NK-92 (cell line): Measurements from ENCODE around the gene LUZP1.

Source experiments
- DNase-seq: peaks from one replicate; lab custom pipeline; 2025; ENCODE audit not compliant: unreplicated experiment; lab: John Stamatoyannopoulos, UW

LUZP1 gene

GRCh38 chr1:23091545-23091944, 77.1 kb downstream of the LUZP1 start:
- DNase-seq: no peak

- DNase-seq: no peak
Measured at GRCh38 chr1:23090056-23090455, 78.6 kb downstream of the LUZP1 start.

- DNase-seq: no peak
Measured at GRCh38 chr1:23088027-23088426, 80.6 kb downstream of the LUZP1 start.

GRCh38 chr1:23085696-23086095, 83.0 kb downstream of the LUZP1 start:
- no peak for DNase-seq

- no peak for DNase-seq
Measured at GRCh38 chr1:23084880-23085279, 83.8 kb downstream of the LUZP1 start.

GRCh38 chr1:23083714-23084480, 84.8 kb downstream of the LUZP1 start:
- no peak for DNase-seq

- DNase-seq: no peak
Measured at GRCh38 chr1:23081376-23081775, 87.3 kb downstream of the LUZP1 start.

GRCh38 chr1:23080885-23081284, 87.8 kb downstream of the LUZP1 start:
- DNase-seq: no peak

GRCh38 chr1:23079025-23079424, 89.6 kb downstream of the LUZP1 start:
- DNase-seq: no peak

- no peak for DNase-seq
Measured at GRCh38 chr1:23074012-23074411, 94.6 kb downstream of the LUZP1 start.

- no peak for DNase-seq
Measured at GRCh38 chr1:23069675-23070074, 99.0 kb downstream of the LUZP1 start.

GRCh38 chr1:23069149-23069548, 99.5 kb downstream of the LUZP1 start:
- no peak for DNase-seq

- no peak for DNase-seq
Measured at GRCh38 chr1:23066075-23066474, 102.6 kb downstream of the LUZP1 start.

GRCh38 chr1:23065385-23065784, 103.3 kb downstream of the LUZP1 start:
- no peak for DNase-seq

- no peak for DNase-seq
Measured at GRCh38 chr1:23062271-23062670, 106.4 kb downstream of the LUZP1 start.

- no peak for DNase-seq
Measured at GRCh38 chr1:23057301-23057700, 111.4 kb downstream of the LUZP1 start.

GRCh38 chr1:23051290-23051909, 117.3 kb downstream of the LUZP1 start:
- no peak for DNase-seq

- no peak for DNase-seq
Measured at GRCh38 chr1:23050201-23050600, 118.5 kb downstream of the LUZP1 start.

GRCh38 chr1:23044035-23044434, 124.6 kb downstream of the LUZP1 start:
- DNase-seq: no peak

GRCh38 chr1:23040509-23040908, 128.1 kb downstream of the LUZP1 start:
- no peak for DNase-seq

- DNase-seq: no peak
Measured at GRCh38 chr1:23039308-23039826, 129.3 kb downstream of the LUZP1 start.

GRCh38 chr1:23037081-23037740, 131.4 kb downstream of the LUZP1 start:
- DNase-seq: no peak
